HG03060 (cell line): ENCODE data around the gene ARFGAP3.
"Not testable (repeated sequence)": the region's sequence is repeated elsewhere in the genome, so short reads cannot be mapped to it uniquely, and the experiment has no call there.

ENCODE experiments used
- ATAC-seq: cut with Tn5 transposase; IDR thresholded peaks from one replicate; pipeline ENCODE4 v1.9.1; 2021; ENCODE audit warnings: low read depth, moderate number of reproducible peaks; ENCODE audit not compliant: unreplicated experiment

The ARFGAP3 gene

DNA sequence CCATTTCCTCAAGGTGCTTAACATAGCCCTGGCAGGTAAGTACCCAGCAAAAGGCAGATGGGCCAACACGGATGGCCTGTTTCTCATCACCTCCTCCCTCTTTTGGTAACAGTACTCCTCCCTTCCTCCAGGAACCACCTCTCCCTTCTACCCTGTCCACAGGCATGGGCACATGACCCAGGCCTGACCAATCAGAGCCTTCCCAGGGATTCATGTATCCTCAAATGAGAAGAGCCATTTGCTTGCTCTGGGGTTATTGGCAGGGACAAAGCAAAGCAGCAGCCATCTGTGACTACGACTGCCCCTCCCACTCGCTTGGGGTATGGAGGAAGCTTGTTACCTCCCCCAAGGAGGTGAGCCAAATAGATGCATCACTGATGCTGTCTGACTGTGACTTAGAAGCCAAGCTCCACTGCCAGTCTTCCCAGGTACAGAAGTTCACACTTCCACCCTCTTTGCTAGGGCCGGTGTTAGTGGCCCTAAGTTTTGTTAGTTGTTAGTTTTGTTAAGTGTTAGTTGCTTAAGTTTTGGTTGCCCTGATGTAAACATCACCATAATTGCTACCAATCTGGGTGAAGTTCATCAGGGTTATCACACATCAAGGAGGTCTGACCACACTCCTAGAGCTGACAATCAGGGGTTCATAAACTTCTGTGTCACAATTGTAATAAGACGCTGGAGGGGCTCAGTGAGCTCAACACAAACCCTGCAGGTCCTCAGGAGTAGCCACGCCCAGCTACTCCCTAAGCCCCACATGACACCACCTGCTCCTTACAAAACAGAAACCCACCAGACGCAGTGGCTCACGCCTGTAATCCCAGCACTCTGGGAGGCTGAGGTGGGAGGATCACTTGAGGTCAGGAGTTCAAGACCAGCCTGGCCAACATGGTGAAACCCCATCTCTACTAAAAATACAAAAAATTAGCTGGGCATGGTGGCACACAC, 57.3 kb downstream of the ARFGAP3 start:
- no peak for ATAC-seq

DNA sequence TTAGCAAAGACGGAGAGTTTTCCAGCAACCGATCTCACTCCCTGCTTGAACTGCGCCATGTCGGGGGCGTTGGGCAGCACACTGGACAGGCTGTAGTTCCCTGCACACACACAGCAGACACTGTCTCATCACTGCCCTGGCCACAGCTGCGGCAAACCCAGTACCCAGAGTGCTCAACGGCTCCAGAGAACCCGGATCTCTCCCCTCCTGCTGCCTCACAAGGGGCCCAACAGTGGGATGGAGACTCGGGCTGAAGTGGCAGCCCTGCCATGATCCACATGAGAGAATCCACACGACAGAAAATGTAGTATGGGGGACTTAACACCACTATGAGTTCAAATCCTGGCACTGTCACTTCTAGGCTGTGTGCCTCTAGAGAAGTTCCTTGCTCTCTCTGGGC, 58.0 kb downstream of the ARFGAP3 start:
- ATAC-seq = no peak

DNA sequence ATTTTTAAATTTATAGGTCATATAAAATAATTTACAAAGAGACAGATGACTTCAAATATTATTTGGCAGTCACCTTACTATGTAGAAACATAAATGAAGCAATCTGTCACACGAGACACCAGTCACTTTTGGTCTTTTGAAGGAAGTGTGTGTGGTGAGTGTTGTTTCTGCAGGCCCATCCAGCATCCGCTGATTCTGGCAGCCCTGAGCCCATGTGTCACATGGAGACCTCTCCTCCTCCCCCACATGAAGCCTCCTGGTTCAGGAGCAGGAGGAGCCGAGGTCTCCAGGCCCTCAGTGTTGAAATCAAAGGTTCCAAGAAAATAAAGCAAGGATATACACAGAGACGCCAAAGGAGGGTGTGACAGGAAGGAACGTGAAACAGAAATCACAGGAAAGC, 60.1 kb downstream of the ARFGAP3 start:
- ATAC-seq = no peak

DNA sequence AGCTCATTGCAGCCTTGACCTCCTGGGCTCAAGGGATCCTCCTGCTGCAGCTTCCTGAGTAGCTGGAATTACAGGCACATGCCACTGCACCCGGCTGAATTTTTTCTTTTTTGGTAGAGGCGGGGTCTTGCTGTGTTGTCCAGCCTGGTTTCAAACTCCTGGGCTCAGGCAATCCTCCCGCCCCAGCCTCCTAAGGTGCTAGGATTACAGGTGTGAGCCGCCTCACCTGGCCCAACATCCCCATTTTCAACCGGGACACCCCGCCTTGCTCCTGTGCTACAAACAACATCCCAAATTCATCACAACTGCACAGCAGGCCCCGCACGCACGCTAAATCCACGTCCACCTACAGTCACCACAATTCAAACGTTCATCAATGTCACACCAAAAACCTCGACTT, 61.0 kb downstream of the ARFGAP3 start:
- ATAC-seq = no peak

DNA sequence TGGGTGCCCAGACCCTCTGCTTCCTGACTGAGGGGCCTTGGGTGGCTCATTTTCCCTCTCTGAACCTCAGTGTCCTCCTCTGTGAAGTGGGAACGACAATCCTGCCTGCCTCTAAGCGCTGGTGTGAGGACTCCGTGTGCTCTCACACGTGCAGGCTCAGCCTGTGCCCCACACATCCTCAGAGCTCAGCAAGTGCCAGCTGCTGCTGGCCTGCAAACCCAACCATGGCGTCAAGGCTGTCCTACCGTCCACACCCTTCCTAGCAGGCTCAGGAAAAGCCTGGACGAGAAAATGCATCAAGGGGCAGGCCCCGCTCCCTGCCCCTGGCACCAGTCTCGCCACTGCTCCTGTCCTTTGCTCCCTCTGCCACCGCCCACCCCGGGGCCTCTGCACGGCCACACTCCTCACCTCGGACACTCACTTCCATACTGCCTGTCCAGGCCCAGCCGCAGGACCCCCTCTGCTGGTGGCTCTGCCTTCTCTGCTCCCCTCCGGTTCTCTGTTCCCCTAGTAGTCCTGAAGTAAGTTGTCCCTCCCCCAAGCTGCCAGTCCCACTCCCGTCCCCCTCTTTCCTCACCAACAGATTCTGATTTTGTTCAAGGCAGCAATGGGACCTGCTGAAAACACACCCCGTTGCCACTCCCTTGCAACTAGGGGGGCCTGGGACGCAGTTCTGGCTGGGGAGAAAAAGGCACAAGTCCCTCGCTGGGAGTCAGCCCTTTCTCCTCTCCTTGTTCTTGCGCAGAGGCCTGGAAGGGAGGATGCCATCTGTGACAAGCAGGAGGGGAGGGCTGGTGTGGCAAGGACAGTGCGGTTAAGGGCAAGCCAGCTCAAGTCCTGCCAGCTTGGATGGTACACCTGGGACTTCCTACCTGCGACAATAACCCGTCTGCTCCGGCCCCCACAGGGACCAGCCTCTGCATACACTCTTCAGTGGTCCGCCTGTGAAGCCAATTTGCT, 62.2 kb downstream of the ARFGAP3 start:
- no peak for ATAC-seq

DNA sequence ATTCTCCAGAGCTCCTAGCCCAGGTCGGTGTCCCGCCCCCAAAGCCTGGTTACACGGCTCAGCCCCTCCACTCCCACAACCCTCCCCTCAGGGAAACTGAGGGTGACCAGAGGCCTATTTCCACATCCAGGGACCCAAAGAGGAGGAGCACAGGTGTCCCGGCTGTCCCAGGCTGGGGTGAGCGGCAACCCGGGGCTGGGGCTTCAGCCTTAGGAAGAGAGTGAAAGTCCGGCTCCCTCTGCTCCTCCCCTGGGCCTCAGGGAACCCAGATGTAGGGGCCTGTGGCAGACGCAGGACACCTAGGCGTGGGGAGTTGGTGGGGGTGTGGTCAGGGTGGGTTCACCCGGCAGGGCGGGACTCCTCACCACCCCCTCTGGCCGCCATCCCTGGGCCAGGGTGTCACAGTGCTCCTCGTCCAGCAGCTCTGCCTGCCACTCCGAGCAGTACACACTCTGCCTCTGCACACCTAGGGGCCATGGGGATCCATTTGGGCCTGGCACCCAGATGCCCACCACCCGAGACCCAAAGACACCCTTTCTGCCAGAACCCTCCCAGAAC, 63.1 kb downstream of the ARFGAP3 start:
- ATAC-seq = no peak

DNA sequence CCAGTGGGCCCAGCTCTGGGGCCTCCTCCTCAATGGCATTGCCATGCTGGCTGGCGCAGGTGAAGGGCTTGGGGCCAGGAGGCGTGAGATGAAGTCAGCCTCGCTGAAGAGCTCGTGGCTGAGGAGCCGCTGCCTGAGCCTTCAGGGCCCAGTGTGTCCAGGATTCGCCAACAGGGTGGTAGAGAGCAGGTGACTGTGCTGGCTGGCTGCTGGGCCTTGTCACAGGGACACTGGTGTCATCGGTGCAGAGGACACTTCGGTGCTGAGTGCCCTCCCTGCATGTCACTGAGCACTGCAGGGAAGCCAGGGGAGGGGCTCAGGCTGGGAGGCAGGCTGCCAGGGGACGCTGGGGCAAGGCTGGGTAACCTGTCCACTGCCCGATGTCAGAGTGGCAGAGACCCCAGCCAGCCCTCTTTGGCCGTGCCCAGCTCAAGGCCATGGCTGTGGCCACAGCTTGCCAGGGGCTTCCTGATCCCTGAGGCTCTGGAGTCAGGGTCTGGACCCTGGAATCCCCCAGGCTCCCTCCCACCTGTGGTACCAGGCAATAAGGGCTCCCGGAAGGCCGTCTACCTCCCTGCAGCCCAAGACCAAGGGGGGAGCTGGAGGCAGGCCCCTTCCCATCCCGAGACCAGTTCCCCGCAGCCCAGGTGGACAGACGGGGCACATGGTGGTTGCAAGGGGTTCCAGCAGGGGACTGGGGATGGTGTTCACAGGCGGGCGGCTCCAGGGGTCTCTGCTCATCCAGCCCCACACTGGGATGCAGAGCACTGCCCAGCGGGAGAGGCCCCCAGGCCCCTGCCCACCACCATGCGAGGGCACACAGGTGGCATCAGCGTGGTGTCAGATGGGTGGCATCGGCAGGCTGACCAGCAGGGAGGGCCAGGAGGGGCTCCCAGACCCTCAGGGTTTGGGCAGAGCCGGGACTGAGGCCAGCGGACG, 63.9 kb downstream of the ARFGAP3 start:
- no peak for ATAC-seq

DNA sequence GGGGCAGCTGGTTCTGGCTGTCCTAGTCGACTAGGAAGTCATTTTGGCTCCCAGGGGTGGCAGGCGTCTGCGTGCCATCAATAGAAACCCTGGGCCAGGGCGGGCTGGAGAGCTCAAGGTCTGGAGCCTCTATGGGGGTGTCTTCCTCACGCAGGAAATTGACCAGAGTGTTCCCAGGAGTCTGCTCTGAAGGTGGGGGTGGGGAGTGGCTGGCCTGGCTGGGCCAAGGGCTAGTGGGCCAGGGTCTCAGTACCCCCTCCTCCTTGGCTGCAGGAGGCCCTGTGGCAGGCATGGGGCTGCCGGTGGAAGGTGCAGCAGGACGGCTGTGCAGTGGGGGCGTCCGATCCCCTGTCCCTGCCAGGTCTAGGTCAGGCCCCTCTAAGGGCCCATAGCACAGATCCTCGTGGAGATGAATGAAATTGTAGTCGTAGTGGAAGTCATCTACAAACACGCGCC, 64.6 kb downstream of the ARFGAP3 start:
- no peak for ATAC-seq

DNA sequence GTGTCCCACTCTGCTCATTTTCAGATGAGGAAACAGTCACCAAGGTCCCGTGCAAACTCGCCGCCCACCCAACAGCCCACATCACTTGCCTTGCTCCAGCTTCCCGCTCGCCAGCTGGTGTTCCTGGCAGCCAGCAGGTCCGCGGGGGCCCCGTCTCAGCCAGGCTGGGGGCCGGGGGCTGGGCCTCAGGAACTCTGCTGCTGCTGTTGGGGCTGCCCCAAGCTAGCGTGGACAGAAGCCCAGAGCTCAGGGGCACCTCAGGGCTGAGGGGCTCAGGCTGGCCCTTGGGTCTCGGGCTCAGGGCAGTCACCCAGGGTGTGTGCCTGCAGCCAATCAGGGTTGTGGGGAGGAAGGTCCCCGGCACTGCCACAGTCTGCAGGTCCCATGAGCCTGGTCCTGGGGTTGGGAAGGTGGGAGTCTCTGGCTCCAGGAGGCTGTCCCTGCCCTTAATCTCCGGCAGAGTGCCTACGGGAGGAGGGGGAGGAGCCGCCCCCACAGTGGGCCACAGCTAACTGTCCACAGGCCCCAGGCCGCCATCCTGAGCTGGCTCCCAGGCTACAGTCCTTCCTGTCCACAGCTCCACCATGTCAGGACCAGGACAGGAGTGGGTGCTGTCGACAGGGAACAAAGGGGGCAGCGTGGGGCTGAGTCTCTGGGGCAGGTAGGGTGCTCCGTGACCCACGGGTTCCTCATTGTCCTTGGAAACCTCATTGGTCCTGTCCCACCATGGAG, 65.2 kb downstream of the ARFGAP3 start:
- ATAC-seq = no peak

DNA sequence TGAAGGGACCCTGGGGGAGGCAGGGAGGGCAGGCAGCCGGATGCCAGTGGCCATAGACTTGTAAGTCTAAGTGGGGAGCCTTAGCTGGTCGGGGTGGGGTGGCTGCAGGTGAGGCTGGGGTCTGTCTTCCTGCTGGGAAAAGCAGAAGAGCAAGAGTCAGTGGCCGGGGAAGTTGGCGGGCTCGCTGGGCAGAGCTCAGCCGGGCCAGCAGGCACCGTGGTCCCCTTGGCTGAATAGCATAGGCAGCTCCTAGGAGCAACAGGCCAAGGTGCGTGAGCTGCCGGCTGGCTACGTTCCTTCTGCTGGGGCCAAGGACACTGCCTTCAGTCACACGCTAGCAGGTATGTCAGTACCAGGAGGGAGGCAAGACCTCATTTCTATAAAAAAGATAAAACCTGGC, 68.6 kb downstream of the ARFGAP3 start:
- no peak for ATAC-seq

DNA sequence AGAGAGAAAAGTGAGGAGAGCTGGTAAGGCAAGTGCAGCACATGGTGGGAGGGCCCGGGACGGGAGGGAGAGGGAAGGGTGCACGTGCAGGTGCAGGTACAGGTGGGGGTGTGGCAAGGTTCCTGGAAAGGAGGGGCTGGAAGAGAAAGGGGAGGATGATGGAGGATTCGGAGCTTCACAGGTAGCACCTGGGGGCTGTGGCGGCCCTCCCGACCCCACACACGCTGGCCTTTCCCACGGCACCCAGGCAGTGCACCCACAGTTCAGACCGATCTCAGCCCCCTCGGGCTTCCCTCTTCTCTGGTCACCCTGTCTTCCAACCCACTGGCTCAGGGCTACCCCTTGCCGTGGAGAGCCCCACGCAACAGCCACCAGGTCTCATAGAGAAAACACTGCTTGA, 69.1 kb downstream of the ARFGAP3 start:
- ATAC-seq = no peak

DNA sequence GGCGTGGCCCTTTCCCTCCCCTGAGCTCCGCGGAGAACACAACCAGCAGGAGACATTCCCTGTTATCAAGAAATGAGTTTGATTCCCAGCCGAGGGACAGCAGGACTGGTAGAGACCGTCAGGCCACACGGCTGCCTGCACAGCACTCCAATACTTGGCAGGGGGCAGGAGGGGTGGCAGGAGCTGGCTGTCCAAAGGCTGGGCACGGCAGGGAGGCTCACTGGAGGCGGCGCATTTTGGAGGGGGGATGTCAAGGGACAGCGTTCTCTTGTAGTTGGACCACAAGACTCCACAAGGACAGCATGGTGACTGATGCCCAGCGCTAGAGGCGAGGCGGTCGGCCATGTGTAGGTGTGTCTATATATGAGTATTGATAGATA, 69.7 kb downstream of the ARFGAP3 start:
- no peak for ATAC-seq

DNA sequence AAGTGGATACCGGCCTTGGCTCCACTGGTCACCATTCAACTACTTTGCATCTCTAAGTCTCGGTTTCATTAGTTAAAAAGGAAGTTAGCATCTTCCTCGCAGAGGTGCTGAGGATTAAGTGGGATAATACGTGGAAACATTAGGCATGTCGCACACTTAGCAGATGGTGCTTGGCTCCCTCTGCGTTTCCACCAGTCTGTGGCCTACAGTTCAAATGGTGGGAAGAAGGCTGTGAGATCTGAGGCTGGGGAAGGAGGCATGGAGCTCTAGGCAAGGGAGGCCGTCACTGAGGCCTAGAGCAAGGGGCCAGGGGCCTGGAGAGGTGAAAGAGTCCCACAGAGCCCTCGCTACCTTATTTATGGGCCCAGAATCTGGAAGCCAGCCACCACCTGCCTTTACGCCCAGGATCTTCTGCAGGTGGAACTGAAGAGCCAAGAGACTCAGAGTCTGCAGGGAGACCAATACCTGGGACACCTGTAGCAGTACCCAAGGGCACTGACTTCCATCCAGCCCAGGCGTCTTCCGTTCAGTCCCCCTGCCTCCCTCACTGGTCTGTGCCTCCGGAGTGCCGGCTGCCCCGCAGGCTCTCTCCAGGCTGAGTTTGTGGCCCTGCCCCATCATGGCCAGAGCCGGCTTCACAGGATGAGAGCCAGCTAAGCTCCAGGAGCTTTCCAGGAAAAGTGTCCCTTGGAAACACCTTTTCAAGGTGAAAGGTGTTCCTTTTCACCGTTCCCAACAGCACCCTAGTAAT, 70.3 kb downstream of the ARFGAP3 start:
- no peak for ATAC-seq

DNA sequence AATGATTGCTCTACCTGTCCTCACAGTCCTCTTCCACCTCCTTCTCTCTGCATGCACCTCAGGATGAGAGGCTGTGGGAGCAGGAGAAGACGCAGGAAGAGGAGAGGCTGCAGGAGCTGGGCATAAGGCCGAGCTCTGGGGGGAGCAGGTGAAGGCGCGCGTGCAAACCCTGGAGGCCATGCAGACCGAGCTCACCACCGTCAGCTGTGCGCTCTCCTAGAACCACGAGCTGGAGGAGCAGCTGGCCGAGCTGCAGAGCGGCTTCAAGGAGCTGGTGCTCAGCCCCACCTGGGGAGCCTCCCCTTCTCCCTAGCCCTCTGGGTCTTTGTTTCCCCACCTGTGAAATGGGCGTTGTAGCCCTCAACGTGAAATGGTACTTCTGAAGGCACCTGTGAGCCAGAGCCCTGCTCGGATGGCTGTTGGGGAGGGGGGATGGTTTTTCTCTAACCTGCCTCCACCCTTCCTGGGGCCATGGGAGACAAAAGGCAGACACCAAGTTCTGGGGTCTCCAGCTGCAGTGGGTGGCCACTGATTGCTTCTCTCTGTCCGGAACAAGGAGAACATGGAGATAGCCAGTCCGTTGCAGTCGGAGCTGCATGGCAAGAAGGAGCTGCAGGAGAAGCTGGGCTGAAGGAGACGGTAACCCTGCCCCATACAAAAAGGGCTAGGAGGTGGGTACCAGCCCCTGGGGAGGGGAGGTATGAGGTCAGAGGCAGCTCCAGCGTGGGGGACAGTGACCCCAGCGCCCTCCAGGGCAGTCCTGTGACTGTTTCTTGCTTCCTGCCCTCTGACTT, 71.2 kb downstream of the ARFGAP3 start:
- ATAC-seq = no peak

DNA sequence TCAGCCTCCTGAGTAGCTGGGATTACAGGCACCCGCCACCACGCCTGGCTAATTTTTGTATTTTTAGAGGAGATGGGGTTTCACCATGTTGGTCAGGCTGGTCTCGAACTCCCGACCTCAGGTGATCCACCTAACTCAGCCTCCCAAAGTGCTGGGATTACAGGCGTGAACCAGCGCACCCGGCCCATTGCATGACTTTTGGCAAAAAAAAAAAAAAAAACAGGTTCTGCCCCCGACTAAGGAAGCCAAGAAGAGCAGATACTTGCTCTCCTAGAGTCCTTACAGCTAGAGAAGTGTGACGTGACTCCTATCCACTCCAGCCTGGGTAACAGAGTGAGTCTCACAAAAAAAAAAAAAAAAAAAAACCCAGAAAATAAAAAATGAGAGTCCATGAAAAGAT, 74.8 kb downstream of the ARFGAP3 start:
- not testable (repeated sequence) for ATAC-seq

DNA sequence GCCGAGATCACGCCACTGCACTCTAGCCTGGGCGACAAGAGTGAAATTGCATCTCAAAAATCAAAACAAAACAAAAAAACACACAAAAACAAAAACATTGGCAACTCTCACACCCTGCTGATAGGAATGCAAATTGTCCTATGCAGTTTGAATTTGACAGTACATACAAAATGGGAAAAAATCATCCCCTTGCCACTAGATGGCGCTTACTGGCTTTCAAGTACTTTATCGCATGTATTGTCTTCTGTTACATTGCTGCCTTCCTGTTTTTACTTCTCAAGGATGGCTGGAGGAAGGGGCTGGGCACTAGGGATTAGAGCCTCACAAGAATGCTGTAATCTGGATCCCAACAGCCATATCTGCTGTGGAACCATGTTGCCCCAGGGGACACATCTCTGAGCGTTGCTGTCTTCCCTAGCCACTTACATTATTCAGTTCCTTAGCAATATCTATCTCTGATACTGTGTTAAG, 77.0 kb downstream of the ARFGAP3 start:
- no peak for ATAC-seq

DNA sequence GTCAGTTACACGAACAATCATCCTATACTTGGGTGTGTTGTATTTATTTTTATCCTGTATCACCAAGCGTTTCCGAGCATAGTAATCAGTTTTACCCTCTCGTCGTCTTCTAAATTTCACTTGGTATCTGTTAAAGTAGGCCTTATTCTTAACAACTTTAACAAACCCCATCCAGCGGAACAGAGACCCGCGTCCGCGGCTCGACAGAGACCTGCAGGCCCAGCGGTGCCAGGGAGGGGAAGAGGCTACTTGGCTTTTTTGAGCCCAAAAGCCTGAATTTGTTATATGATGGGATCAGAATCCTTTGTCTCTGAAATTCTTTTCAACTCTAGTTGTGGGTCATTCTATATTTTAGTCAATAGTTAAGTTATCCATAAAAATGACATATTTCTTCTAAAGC, 79.9 kb downstream of the ARFGAP3 start:
- no peak for ATAC-seq

DNA sequence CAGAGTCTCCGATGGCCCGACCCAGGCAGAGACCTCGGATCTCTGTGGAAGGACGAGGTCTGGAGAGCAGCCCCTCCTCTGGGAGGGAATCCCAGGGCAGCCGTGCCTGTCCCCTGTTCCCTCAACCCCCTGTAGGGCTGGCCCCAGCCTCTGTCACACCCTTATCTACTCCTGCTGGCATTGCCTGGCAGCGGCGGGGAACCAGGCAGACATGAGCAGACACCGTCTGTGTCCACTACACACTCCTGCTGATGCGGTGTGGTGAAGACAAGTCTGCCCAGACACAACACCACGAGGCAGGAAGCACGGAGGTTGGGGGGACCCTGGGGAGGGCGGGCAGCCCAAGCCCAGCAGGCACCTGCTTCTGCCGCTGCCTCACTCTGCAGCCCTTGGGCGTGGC, 83.9 kb downstream of the ARFGAP3 start:
- no peak for ATAC-seq
